ENCODE measurements around the gene SP140L.

DNA sequence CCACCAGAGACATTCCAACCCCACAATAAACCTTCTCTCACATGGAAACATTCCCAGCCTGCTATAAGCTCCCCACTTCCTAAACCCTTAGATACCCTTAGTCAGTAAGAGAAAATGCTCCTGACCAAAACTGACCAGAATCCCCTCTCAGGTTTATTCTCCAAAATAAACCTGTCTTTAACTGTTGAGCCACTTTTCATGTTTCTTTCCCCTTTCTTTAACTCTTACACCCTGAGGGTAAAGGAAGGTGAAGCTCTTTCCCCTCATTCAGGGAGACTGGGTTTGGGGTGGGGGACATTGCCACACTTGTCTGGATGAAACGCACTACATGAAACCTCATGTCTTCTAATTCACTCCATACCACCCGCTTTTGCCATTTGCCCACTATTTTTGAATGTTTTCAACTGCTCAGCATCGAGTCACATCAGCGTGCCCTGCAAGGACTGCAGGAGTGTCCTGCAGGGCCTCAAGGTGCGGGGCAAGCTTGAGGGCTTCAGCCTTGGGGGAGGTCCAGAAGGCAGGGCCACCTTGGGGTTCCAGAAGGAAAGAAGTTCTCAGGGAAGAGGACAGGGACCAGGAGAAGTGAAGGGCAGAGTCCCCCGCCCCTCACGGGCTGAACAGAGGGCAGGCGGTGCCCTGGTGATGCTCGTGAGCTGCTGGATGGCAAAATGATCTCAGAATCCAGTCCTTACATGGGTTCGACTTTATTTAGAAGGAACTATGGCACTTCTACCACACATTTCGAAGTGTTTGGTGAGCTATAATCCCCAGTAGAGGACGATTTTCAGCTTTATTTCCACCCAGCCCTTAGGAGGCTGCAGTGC, 4.2 kb upstream of the SP140L start:
- TF ChIP-seq, protein P1, sequence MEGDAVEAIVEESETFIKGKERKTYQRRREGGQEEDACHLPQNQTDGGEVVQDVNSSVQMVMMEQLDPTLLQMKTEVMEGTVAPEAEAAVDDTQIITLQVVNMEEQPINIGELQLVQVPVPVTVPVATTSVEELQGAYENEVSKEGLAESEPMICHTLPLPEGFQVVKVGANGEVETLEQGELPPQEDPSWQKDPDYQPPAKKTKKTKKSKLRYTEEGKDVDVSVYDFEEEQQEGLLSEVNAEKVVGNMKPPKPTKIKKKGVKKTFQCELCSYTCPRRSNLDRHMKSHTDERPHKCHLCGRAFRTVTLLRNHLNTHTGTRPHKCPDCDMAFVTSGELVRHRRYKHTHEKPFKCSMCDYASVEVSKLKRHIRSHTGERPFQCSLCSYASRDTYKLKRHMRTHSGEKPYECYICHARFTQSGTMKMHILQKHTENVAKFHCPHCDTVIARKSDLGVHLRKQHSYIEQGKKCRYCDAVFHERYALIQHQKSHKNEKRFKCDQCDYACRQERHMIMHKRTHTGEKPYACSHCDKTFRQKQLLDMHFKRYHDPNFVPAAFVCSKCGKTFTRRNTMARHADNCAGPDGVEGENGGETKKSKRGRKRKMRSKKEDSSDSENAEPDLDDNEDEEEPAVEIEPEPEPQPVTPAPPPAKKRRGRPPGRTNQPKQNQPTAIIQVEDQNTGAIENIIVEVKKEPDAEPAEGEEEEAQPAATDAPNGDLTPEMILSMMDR (IDR thresholded peaks at IDR 0.05), result no peak
- TF ChIP-seq POLR2A (IDR thresholded peaks at IDR 0.05), result no peak

All from prostate gland (tissue), 2 donors.